Tibial nerve (tissue), 3 donors: ENCODE measurements around the gene SRSF9.

Experiments used
- CTCF ChIP-seq, 5 experiments: fragments of 200-600 bp in 3 of 5; fragments of 450-650 bp in 2 of 5; sonication (generic) in 3 of 5; IDR thresholded peaks; one replicate each; pipeline ENCODE4 v1.5.1; 2016 to 2019; ENCODE audit warnings: antibody characterized with exemption in 5 of 5, mild to moderate bottlenecking in 3 of 5, moderate library complexity in 2 of 5
- POLR2A ChIP-seq, 2 donors: fragments of 450-650 bp; IDR thresholded peaks; one replicate each; pipeline ENCODE4 v1.6.1; 2017; ENCODE audit warnings: antibody characterized with exemption in 2 of 2, mild to moderate bottlenecking in 2 of 2, moderate library complexity in 2 of 2

DNA sequence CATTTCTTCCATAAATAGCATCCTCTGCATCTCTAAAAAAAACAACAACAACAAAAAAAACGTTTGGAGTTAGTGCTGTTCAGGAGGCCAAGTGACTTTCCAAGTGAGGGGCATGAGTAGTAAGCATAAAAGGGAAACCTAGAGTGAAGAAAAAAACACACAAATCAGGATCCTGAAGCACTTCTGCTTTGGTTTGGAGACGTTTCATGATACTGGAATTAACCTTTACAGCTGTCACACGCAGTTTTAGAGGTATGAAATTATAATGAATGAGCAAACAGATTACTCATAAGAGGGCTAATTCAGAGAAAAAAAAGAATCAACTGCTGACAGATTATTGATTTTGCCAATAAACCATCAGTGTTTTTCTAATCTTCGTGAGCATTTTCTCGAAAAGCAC, 3.8 kb downstream of the SRSF9 start:
- TF ChIP-seq CTCF (IDR thresholded peaks at IDR 0.05), result no peak
- no peak for TF ChIP-seq POLR2A (IDR thresholded peaks at IDR 0.05)
